ENCODE data around the gene ISY1. TPM values are rescaled to one million over a fixed set of nuclear protein-coding genes. Genes with fewer than 3 reads are reported as not detected.

Gene ISY1
- total and polyA plus RNA-seq, 4 donors = 6.4 to 13.2 (median 10.5) TPM

DNA sequence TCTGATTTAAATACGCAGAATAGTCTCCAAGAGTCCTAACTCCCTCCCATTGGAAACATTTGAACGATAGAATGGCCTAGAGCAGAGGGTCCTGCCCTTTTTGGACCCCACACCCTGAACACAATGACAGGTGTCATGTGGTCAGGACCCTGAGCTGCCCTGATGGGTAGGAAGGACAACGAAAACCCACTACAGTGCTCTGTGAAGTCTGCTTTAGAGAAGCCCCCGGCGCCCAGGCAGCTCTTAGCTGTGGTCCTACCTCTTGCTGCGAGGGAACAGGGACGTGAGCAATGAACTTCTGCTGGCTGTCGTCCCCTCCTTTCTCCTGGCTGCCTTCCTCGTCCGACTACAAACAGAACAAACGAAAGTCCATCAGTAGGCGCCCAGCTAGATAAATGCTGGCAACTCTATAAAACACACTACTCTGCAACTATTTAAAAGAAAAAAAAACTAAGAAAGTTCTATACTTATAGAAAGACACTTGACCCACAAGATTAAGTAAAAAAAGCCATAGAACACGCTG is 30.5 kb downstream of the ISY1 start:
- H3K4me3 ChIP-seq (ENCODE audit: low read depth in 1 of 3, low read length in 3 of 3) = no peak overlapping the region
- DNase-seq (ENCODE audit: low spot score) = no peak
- peaks cover 23 to 73% (median 43%) of the 10 kb centered on the region in 4 donors for H3K36me3 ChIP-seq (ENCODE audit: control insufficient read depth in 4 of 4, insufficient read depth in 3 of 4, low read depth in 1 of 4, low read length in 3 of 4)
- TF ChIP-seq FOXA1 (IDR thresholded peaks at IDR 0.05) (no peak), YY1 (IDR thresholded peaks at IDR 0.05) (no peak), RAD21 (IDR thresholded peaks at IDR 0.05) (no peak), FOXA2 (IDR thresholded peaks at IDR 0.05) (no peak), EGR1 (IDR thresholded peaks at IDR 0.05; ENCODE audit: low read depth in 2 of 2) (no peak), ZBTB33 (IDR thresholded peaks at IDR 0.05) (no peak), TAF1 (conservative IDR thresholded peaks at IDR 0.05) (no peak), HNF4G (IDR thresholded peaks at IDR 0.05) (no peak), JUND (IDR thresholded peaks at IDR 0.05) (no peak), RXRA (IDR thresholded peaks at IDR 0.05) (no peak), MAX (IDR thresholded peaks at IDR 0.05) (no peak)
- TF ChIP-seq, protein P1, sequence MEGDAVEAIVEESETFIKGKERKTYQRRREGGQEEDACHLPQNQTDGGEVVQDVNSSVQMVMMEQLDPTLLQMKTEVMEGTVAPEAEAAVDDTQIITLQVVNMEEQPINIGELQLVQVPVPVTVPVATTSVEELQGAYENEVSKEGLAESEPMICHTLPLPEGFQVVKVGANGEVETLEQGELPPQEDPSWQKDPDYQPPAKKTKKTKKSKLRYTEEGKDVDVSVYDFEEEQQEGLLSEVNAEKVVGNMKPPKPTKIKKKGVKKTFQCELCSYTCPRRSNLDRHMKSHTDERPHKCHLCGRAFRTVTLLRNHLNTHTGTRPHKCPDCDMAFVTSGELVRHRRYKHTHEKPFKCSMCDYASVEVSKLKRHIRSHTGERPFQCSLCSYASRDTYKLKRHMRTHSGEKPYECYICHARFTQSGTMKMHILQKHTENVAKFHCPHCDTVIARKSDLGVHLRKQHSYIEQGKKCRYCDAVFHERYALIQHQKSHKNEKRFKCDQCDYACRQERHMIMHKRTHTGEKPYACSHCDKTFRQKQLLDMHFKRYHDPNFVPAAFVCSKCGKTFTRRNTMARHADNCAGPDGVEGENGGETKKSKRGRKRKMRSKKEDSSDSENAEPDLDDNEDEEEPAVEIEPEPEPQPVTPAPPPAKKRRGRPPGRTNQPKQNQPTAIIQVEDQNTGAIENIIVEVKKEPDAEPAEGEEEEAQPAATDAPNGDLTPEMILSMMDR (IDR thresholded peaks at IDR 0.05; ENCODE audit: low read depth, low read length, missing input control) = no peak
- no peaks in the 10 kb centered on the region for H3K9me3 ChIP-seq (ENCODE audit: control insufficient read depth in 4 of 4, low read length in 3 of 4)
- H3K27me3 ChIP-seq (ENCODE audit: control insufficient read depth in 4 of 4, insufficient read depth in 4 of 4, low read length in 3 of 4) = no peaks in the 10 kb centered on the region
- peaks cover 0 to 15% (median 11%) of the 10 kb centered on the region in 4 donors for H3K4me1 ChIP-seq (ENCODE audit: control insufficient read depth in 4 of 4, insufficient read depth in 4 of 4, low read length in 3 of 4)
- H3K27ac ChIP-seq (ENCODE audit: low read depth in 1 of 2, low read length in 2 of 2) = no peak overlapping the region
- H3K9ac ChIP-seq (ENCODE audit: low read depth in 1 of 2, low read length in 2 of 2) = no peak overlapping the region
- 70% methylated on average over 13 of the region's 13 CpGs for WGBS

- 96% methylated on average over 16 of the region's 16 CpGs for WGBS
- Histone ChIP-seq H3K27me3 (ENCODE audit: control insufficient read depth in 4 of 4, insufficient read depth in 4 of 4, low read length in 3 of 4) (no peaks in the 10 kb centered on the region), H3K36me3 (ENCODE audit: control insufficient read depth in 4 of 4, insufficient read depth in 3 of 4, low read depth in 1 of 4, low read length in 3 of 4) (peaks cover 23 to 57% (median 30%) of the 10 kb centered on the region in 4 donors), H3K27ac (ENCODE audit: low read depth in 1 of 2, low read length in 2 of 2) (no peak overlapping the region), H3K4me1 (ENCODE audit: control insufficient read depth in 4 of 4, insufficient read depth in 4 of 4, low read length in 3 of 4) (peaks cover 2 to 19% (median 14%) of the 10 kb centered on the region in 4 donors), H3K9ac (ENCODE audit: low read depth in 1 of 2, low read length in 2 of 2) (no peak overlapping the region), H3K9me3 (ENCODE audit: control insufficient read depth in 4 of 4, low read length in 3 of 4) (no peaks in the 10 kb centered on the region), H3K4me3 (ENCODE audit: low read depth in 1 of 3, low read length in 3 of 3) (no peak overlapping the region)
- TF ChIP-seq, protein P1 (IDR thresholded peaks at IDR 0.05; ENCODE audit: low read depth, low read length, missing input control) = no peak
- no peak for TF ChIP-seq FOXA2 (IDR thresholded peaks at IDR 0.05)
- DNase-seq (ENCODE audit: low spot score) = no peak
These were observed 32.3 kb downstream of the ISY1 start for GRCh38 chr3:129128357-129129155.

Data from liver (tissue), 9 donors.